ENCODE results near the gene GCH1.

GCH1 gene

DNA sequence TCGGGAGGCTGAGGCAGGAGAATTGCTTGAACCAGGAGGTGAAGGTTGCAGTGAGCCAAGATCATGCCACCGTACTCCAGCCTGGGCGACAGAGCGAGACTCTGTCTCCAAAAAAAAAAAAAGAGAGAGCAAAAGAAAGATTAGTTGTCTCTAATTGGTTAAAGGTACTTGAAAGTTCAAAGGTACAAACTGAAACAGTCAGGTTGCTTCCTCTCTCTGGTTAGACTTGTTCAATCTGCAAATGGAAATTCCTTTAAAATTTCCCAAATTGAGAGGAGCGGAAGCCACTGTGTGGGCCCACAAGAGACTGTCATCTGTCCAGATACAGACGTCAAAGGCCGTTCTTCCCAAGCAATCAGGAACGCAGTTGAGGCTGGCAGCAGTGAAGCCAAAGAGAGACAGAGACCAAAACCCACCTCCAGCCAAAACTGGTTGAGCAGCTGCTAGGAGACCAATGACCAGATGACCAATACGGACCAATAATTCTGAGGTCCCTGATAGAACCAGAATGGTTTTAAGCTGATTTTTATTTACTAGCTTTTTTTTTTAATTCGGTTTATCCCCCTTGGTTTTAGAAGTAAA is 63.6 kb downstream of the GCH1 start:
- no peak for DNase-seq (ENCODE audit: low read depth, low spot score)
- TF ChIP-seq, protein P1, sequence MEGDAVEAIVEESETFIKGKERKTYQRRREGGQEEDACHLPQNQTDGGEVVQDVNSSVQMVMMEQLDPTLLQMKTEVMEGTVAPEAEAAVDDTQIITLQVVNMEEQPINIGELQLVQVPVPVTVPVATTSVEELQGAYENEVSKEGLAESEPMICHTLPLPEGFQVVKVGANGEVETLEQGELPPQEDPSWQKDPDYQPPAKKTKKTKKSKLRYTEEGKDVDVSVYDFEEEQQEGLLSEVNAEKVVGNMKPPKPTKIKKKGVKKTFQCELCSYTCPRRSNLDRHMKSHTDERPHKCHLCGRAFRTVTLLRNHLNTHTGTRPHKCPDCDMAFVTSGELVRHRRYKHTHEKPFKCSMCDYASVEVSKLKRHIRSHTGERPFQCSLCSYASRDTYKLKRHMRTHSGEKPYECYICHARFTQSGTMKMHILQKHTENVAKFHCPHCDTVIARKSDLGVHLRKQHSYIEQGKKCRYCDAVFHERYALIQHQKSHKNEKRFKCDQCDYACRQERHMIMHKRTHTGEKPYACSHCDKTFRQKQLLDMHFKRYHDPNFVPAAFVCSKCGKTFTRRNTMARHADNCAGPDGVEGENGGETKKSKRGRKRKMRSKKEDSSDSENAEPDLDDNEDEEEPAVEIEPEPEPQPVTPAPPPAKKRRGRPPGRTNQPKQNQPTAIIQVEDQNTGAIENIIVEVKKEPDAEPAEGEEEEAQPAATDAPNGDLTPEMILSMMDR (IDR thresholded peaks at IDR 0.05; ENCODE audit: low read depth, low read length): no peak
- H3K4me3 ChIP-seq (ENCODE audit: low read depth, low read length): no peak overlapping the region
- in situ Hi-C loops (cut with HindIII; ENCODE audit: low sequenced_read_pairs): no loop called here

DNA sequence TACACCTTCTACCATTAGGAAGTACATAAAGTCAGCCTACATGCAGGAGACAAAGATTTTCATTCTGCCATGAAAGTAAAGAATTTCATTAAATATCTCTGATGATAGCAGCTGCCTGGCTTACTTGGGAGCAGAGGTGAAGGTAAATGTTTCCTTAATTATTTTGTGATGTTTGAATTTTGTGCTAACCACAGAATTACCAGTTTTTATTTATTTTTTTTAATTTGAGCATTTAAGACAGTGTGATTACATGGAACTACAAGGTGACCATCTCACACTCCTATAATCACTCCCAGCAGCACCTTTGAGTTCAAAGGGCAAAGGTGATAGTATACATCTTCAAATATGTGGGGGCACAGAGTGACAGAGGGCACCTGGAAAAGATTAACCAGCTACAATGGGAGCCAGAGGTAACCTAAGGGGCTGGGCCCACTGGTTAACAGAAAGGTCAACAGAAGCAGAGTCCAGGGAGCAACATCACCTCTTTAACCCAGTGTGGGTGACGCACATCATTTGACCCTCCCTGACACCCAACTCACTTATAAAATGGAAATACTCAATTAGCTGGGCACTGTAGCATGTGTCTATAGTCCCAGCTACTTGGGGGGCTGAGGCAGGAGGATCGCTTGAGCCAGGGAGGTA is 65.0 kb downstream of the GCH1 start:
- in situ Hi-C loops (cut with HindIII; ENCODE audit: low sequenced_read_pairs): no loop called here
- TF ChIP-seq, protein P1 (IDR thresholded peaks at IDR 0.05; ENCODE audit: low read depth, low read length): no peak
- no peak for DNase-seq (ENCODE audit: low read depth, low spot score)
- H3K4me3 ChIP-seq (ENCODE audit: low read depth, low read length): no peak overlapping the region

DNA sequence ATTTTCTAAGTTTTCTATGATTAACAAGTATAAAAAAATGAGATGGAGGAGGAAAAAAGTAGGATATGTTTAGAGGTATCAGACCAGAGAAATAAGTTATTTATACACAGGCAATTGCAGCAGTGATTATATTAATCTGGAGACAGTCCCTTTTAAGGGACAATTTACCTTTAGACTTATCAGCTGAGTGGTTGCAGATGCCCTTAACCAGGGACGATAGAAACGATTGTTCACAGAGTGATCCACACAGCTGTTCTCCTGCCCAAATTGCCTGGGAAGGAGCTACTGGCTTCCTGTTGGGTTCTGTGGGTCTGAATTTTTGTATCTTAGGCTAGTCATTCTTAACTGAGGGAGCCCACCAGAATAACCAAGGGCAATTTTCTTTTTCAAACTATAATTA is 66.4 kb downstream of the GCH1 start:
- TF ChIP-seq, protein P1 (IDR thresholded peaks at IDR 0.05; ENCODE audit: low read depth, low read length): no peak
- in situ Hi-C loops (cut with HindIII; ENCODE audit: low sequenced_read_pairs): no loop called here
- no peak for DNase-seq (ENCODE audit: low read depth, low spot score)
- no peak overlapping the region for H3K4me3 ChIP-seq (ENCODE audit: low read depth, low read length)

DNA sequence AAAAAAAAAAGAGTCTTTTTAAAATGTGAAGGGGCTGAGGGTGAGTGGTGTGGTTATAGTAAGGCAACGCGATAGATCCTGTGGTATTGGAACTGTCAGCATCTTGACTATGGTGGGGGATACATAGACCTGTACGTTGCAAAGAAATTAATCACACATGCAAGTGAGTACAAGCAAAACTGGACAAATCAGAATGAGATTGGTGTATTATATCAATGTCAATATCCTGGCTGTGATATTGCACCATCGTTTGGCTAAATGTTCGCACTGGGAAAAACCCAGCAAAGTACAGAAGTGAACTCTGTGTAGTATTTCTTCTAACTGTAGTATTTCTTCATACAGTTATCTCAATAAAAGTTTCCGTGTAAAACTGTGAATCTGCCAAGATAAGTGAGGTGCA is 67.9 kb downstream of the GCH1 start:
- TF ChIP-seq, protein P1 (IDR thresholded peaks at IDR 0.05; ENCODE audit: low read depth, low read length): no peak
- no peak overlapping the region for H3K4me3 ChIP-seq (ENCODE audit: low read depth, low read length)
- in situ Hi-C loops (cut with HindIII; ENCODE audit: low sequenced_read_pairs): no loop called here
- DNase-seq (ENCODE audit: low read depth, low spot score): no peak

DNA sequence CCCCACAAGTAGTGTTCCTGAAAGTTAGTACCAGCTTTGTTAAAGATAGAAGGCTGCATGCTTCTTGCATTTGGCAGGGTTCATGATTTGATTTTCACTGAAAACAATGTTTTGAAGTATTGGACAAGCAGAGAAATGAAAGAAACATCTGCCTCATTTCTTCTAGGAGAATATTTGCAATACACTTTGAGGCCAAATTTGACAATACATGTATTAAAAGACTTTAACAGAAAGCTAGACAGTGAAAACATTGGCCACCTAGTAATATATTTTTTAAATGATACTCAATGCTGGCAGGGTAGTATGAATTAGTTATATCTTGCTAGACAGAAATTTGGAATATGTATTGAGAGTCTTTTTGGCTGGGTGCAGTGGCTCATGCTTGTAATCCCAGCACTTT is 68.5 kb downstream of the GCH1 start:
- in situ Hi-C loops (cut with HindIII; ENCODE audit: low sequenced_read_pairs): no loop called here
- H3K4me3 ChIP-seq (ENCODE audit: low read depth, low read length): no peak overlapping the region
- TF ChIP-seq, protein P1 (IDR thresholded peaks at IDR 0.05; ENCODE audit: low read depth, low read length): no peak
- no peak for DNase-seq (ENCODE audit: low read depth, low spot score)

DNA sequence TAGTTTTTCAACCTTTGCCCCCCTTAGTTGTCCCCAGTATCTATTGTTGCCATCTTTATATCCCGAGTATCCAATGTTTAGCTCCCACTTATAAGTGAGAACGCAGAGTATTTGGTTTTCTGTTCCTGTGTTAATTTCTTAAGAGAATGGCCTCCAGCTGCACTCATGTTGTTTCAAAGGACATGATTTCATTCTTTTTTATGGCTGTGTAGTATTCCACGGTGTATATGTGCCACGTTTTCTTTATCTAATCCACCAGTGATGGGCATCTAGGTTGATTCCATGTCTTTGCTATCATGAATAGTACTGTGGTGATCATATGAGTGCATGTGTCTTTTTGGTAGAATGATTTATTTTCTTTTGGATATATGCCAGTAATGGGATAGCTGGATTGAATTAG is 72.0 kb downstream of the GCH1 start:
- no peak overlapping the region for H3K4me3 ChIP-seq (ENCODE audit: low read depth, low read length)
- TF ChIP-seq, protein P1 (IDR thresholded peaks at IDR 0.05; ENCODE audit: low read depth, low read length): no peak
- in situ Hi-C loops (cut with HindIII; ENCODE audit: low sequenced_read_pairs): no loop called here
- DNase-seq (ENCODE audit: low read depth, low spot score): no peak

All from astrocyte of the spinal cord (primary cell).